ENCODE results near the gene LRRC1.

- no peak for TF ChIP-seq POLR2A (IDR thresholded peaks at IDR 0.05)
- no peak for TF ChIP-seq CTCF (IDR thresholded peaks at IDR 0.05)
These were observed 60.2 kb downstream of the LRRC1 start for GRCh38 chr6:53854843-53855567.
